Measurements from ENCODE around the gene LMTK3.
"Not testable (repeated sequence)": the region's sequence is repeated elsewhere in the genome, so short reads cannot be mapped to it uniquely, and the experiment has no call there.

Gene LMTK3

GRCh38 chr19:48551437-48552302 is 40.0 kb upstream of the LMTK3 start, which contains the start of gene SULT2B1:
Gene SULT2B1 (plus strand): TSS chr19:48552172. CDS start chr19:48552253, 81 bp downstream.
- in situ Hi-C loops (cut with HindIII; ENCODE audit: low pct_unique_long_range_greater_than_20kb, low sequenced_read_pairs), result no loop called here
- no peak for TF ChIP-seq JUND (IDR thresholded peaks at IDR 0.05; ENCODE audit: low read depth)
- DNase-seq (ENCODE audit: low read depth in 1 of 2, low spot score in 1 of 2), result peak; percentile 83 to 90

DNA sequence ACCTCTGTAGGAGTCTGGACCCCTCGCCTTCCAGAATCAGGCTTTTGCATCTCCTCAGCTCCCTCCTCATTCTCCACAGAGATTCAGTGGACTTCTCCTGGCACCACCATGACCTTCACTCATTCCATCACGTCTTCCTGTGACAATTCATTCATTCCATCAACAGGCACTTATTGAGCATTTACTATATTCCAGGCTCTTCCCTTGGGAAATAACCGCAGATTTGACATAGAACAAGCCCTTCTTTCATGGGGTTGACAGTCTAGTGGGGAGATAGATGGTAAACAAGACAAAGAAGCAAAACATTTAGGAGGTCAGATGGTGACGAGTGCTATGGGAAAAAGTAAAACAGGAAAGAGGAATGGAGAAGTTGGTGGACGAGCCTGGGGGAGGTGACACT is 37.7 kb upstream of the LMTK3 start:
- in situ Hi-C loops (cut with HindIII; ENCODE audit: low pct_unique_long_range_greater_than_20kb, low sequenced_read_pairs), result no loop called here
- no peak for TF ChIP-seq JUND (IDR thresholded peaks at IDR 0.05; ENCODE audit: low read depth)
- DNase-seq (ENCODE audit: low read depth in 1 of 2, low spot score in 1 of 2), result no peak

GRCh38 chr19:48548253-48548911 is 36.7 kb upstream of the LMTK3 start:
- no peak for TF ChIP-seq JUND (IDR thresholded peaks at IDR 0.05; ENCODE audit: low read depth)
- in situ Hi-C loops (cut with HindIII; ENCODE audit: low pct_unique_long_range_greater_than_20kb, low sequenced_read_pairs), result no loop called here
- DNase-seq (ENCODE audit: low read depth in 1 of 2, low spot score in 1 of 2), result no peak

GRCh38 chr19:48547722-48548121 is 36.1 kb upstream of the LMTK3 start:
- TF ChIP-seq JUND (IDR thresholded peaks at IDR 0.05; ENCODE audit: low read depth), result no peak
- in situ Hi-C loops (cut with HindIII; ENCODE audit: low pct_unique_long_range_greater_than_20kb, low sequenced_read_pairs), result no loop called here
- DNase-seq (ENCODE audit: low read depth in 1 of 2, low spot score in 1 of 2), result no peak

DNA sequence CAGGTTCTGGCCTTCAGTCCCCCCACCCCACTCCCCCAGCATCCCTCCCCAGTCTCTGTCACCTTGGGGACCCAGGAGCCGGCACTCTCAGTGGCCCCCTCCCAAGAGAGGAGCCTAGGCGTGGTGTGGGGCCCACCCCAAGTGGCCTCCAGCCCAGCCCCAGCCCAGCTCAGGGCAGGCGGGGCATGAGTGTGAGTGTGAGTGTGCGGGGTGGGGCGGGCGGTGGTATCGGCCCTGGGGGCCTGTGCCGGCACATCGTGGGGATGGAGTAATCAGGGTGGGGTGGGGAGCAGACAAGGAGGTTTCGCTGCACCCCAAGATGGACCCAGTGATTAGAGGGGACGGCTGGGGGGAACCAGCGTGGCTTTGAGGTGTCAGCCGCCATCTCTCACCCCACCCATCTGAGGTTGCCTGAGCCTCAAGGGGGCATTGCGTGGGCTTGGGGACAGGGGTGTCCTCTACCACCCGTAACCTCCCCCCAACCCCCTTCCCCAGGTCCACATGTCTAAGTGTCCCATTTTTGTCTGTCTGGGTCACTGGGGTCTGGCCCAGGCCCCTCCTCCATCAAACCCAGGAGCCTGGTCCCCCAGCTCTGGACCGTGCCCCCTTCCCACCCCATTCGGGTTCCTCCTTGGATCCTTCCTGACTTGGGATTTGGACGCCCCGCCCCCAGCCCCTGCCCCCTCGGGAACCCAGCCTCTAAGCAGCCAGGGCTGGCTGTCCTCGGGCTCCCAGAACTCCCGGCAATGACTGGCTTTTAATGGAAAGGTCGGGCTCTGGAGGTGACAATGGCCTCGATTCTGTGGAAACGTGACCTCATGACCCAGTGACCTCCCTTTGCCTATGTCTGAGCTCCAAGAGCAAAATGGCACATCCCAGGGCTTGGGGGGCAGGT is 33.5 kb upstream of the LMTK3 start:
- no peak for DNase-seq (ENCODE audit: low read depth in 1 of 2, low spot score in 1 of 2)
- no peak for TF ChIP-seq JUND (IDR thresholded peaks at IDR 0.05; ENCODE audit: low read depth)
- in situ Hi-C loops (cut with HindIII; ENCODE audit: low pct_unique_long_range_greater_than_20kb, low sequenced_read_pairs), result no loop called here

DNA sequence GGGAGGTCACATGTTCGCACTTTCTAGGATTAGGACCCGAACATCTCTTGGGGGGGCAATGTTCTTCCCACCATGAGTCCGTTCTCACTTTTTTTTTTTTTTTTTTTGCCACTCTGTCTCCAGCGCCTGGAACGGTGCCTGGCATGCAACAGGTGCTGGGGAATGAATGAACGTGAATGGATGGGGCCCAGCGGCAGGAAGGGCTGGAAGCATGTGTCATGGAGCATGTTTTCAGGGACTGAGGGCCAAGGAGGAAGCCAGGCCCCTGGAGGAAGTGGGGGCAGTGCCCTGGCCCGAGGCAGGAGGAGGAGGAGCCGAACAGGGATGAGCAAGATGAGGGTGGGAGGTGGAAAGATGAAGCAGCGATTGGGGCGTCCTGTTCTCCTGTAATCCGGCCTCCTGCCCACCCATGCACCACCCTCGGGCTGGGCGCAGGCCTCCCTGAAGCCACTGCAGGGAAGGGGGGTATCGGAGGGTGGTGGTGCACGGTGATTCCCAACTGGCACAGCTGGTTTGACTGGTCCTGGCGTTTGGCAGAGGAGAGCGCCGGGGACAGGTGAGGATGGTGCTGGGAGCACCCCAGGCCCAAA is 31.6 kb upstream of the LMTK3 start:
- no peak for TF ChIP-seq JUND (IDR thresholded peaks at IDR 0.05; ENCODE audit: low read depth)
- in situ Hi-C loops (cut with HindIII; ENCODE audit: low pct_unique_long_range_greater_than_20kb, low sequenced_read_pairs), result no loop called here
- peak in 1 of 2 experiments; percentile 91 for DNase-seq (ENCODE audit: low read depth in 1 of 2, low spot score in 1 of 2)

DNA sequence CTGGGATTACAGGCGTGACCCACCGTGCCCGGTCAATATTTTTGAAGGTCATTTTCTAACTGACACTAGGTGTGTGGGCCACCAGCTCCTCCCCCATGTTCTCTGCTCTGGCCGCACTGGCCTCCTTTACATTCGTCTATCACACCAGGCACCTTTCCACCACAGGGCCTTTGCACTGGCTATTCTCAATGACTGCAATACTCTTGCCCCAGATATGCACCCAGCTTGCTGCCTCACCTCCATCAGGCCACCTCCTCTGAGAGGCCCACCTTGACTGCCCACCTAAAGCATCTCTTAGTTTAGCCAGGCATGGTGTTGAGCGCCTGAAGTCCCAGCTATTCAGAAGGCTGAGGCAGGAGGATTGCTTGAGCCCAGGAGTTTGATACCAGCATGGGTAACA is 30.2 kb upstream of the LMTK3 start:
- DNase-seq (ENCODE audit: low read depth in 1 of 2, low spot score in 1 of 2), result no peak
- in situ Hi-C loops (cut with HindIII; ENCODE audit: low pct_unique_long_range_greater_than_20kb, low sequenced_read_pairs), result no loop called here
- TF ChIP-seq JUND (IDR thresholded peaks at IDR 0.05; ENCODE audit: low read depth), result no peak

GRCh38 chr19:48540110-48540509 is 28.5 kb upstream of the LMTK3 start:
- DNase-seq (ENCODE audit: low read depth in 1 of 2, low spot score in 1 of 2), result no peak
- in situ Hi-C loops (cut with HindIII; ENCODE audit: low pct_unique_long_range_greater_than_20kb, low sequenced_read_pairs), result no loop called here
- no peak for TF ChIP-seq JUND (IDR thresholded peaks at IDR 0.05; ENCODE audit: low read depth)

DNA sequence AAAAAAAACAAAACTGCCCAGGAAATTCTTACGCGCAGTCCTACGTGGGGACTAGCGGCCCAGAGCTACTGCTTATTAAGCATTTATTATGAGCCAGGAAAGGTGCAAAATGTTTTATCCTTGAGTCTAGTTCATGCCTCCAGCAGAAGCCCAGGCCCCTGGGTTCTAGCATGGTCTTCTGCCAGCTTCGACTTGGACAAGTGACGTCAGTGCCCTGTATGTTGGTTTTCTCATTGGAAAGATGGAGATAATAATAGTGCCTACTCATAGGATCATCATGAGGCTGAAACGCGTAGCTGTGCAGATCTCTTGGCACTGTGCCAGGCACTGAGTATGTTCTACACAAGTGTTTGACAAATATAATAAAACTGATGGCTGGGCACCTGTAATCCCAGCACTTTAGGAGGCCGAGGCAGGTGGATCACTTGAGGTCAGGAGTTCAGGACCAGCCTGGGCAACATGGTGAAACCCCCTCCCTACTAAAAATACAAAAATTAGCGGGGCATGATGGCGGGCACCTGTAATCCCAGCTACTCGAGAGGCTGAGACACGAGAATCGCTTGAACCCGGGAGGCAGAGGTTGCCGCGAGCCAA is 28.0 kb upstream of the LMTK3 start:
- no peak for TF ChIP-seq JUND (IDR thresholded peaks at IDR 0.05; ENCODE audit: low read depth)
- peak in 1 of 2 experiments; percentile 45 for DNase-seq (ENCODE audit: low read depth in 1 of 2, low spot score in 1 of 2)
- in situ Hi-C loops (cut with HindIII; ENCODE audit: low pct_unique_long_range_greater_than_20kb, low sequenced_read_pairs), result no loop called here

GRCh38 chr19:48538057-48538456 is 26.4 kb upstream of the LMTK3 start:
- DNase-seq (ENCODE audit: low read depth in 1 of 2, low spot score in 1 of 2); in situ Hi-C loops (cut with HindIII; ENCODE audit: low pct_unique_long_range_greater_than_20kb, low sequenced_read_pairs): not testable (repeated sequence)

DNA sequence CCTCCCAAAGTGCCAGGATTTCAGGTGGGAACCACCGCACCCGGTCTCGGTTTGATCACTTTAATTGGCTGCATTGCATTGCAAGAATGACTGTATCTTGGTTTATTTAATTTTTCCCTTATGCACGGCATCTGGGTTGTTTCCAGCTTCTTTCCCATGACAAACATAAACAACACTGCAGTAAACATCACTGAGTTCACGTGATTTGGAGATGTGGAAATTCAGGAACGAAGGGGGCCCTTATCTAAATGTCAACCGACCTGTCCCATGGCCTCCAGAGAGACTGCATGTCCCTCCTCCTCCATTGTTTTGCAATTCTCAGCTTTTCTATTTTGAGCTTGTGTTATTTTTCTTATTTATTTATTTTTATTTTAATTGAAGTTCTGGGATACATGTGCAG is 25.9 kb upstream of the LMTK3 start:
- no peak for DNase-seq (ENCODE audit: low read depth in 1 of 2, low spot score in 1 of 2)
- in situ Hi-C loops (cut with HindIII; ENCODE audit: low pct_unique_long_range_greater_than_20kb, low sequenced_read_pairs), result no loop called here
- no peak for TF ChIP-seq JUND (IDR thresholded peaks at IDR 0.05; ENCODE audit: low read depth)

GRCh38 chr19:48533770-48534169 is 22.1 kb upstream of the LMTK3 start:
- in situ Hi-C loops (cut with HindIII; ENCODE audit: low pct_unique_long_range_greater_than_20kb, low sequenced_read_pairs), result no loop called here
- no peak for TF ChIP-seq JUND (IDR thresholded peaks at IDR 0.05; ENCODE audit: low read depth)
- DNase-seq (ENCODE audit: low read depth in 1 of 2, low spot score in 1 of 2), result no peak

Measured in T47D (cell line).